A549 (cell line): ENCODE measurements around the gene ACER2. TPM values are rescaled to one million over a fixed set of nuclear protein-coding genes. Genes with fewer than 3 reads are reported as not detected.

ENCODE experiments used
- ATAC-seq, 2 experiments: fragments of 200-7000 bp in 1 of 2; fragments of >200 bp in 1 of 2; cut with Nextera tagmentation in 1 of 2; cut with Tn5 transposase in 1 of 2; 3 replicates each; pipeline versions ENCODE4 v1.8.0 to v1.9.1; 2018 to 2020; ENCODE audit warnings: mild to moderate bottlenecking in 1 of 2, moderate library complexity in 1 of 2
- CTCF ChIA-PET: fragments of 300-600 bp; sonication (Branson Sonifier 250); formaldehyde crosslinking; extraction: SDS; loops from one replicate; lab custom pipeline; 2021; ENCODE audit warnings: antibody characterized with exemption, inconsistent platforms; lab: Yijun Ruan, JAX
- POLR2A ChIA-PET: fragments of 350-600 bp; formaldehyde crosslinking; extraction: SDS; loops from one replicate; lab custom pipeline; 2021; ENCODE audit warnings: antibody characterized with exemption, inconsistent platforms; lab: Yijun Ruan, JAX
- DNase-seq, 2 experiments: peaks; one replicate each; pipeline versions ENCODE4 v3.0.0 to v3.0.0-alpha.2; 2011 to 2016; ENCODE audit warnings: low read depth in 1 of 2, low spot score in 1 of 2
- FAIRE-seq: peaks from 2 replicates; lab custom pipeline; 2011; peaks lifted over from hg19 to GRCh38; lab: Jason Lieb, UNC
- H3K27ac ChIP-seq, 2 experiments: fragments of >200 bp; sonication (Bioruptor Twin); formaldehyde crosslinking; 3 replicates each; pipeline ENCODE4 v1.5.1; 2016 to 2017
- H3K4me1 ChIP-seq: fragments of >200 bp; sonication (Bioruptor Twin); formaldehyde crosslinking; 3 replicates; pipeline ENCODE4 v1.6.1; 2016
- H3K4me2 ChIP-seq: fragments of >200 bp; sonication (Bioruptor Twin); formaldehyde crosslinking; 3 replicates; pipeline ENCODE4 v1.6.1; 2016
- H3K4me3 ChIP-seq: fragments of >200 bp; sonication (Bioruptor Twin); formaldehyde crosslinking; 3 replicates; pipeline ENCODE4 v1.5.1; 2016
- H3K9me3 ChIP-seq: fragments of >200 bp; sonication (Bioruptor Twin); formaldehyde crosslinking; 3 replicates; pipeline ENCODE4 v1.6.1; 2016
- BHLHE40 ChIP-seq: IDR thresholded peaks from 2 replicates; pipeline ENCODE4 v1.6.1; 2012; ENCODE audit warnings: low read depth, low read length, inconsistent platforms
- CBX8 ChIP-seq: fragments of 200-600 bp; sonication (generic); IDR thresholded peaks from 2 replicates; pipeline ENCODE4 v1.6.1; 2016
- CEBPB ChIP-seq, 2 experiments: fragments of >200 bp in 1 of 2; sonication (Bioruptor Twin) in 1 of 2; formaldehyde crosslinking in 1 of 2; IDR thresholded peaks; 2 replicates each; pipeline ENCODE4 v1.6.1; 2012 to 2016
- E2F6 ChIP-seq: IDR thresholded peaks from 2 replicates; pipeline ENCODE4 v1.6.1; 2012; ENCODE audit warnings: low read depth, borderline replicate concordance
- EHF ChIP-seq: fragments of 250-450 bp; sonication (Bioruptor Pico); IDR thresholded peaks from 2 replicates; pipeline ENCODE4 v1.5.0; 2020; ENCODE audit warnings: mild to moderate bottlenecking
- EHMT2 ChIP-seq: fragments of 200-600 bp; sonication (generic); IDR thresholded peaks from 2 replicates; pipeline ENCODE4 v1.6.1; 2016; ENCODE audit warnings: antibody characterized with exemption, low read depth, mild to moderate bottlenecking, moderate library complexity
- EP300 ChIP-seq, 2 experiments: fragments of >200 bp; sonication (Bioruptor Twin); formaldehyde crosslinking; IDR thresholded peaks; 2 replicates in 1 of 2; 3 replicates in 1 of 2; pipeline ENCODE4 v1.6.1; 2016 to 2017
- FOSB ChIP-seq: fragments of 250-450 bp; sonication (Bioruptor Pico); IDR thresholded peaks from 2 replicates; pipeline ENCODE4 v1.5.0; 2020; ENCODE audit warnings: mild to moderate bottlenecking, moderate library complexity
- FOSL2 ChIP-seq, 2 experiments: fragments of 450-650 bp in 1 of 2; fragments of >200 bp in 1 of 2; sonication (Bioruptor Twin) in 1 of 2; formaldehyde crosslinking; IDR thresholded peaks; 2 replicates each; pipeline versions ENCODE4 v1.5.0 to v1.6.1; 2016 to 2020; ENCODE audit warnings: mild to moderate bottlenecking in 1 of 2, moderate library complexity in 1 of 2
- HEYL ChIP-seq: fragments of 250-450 bp; sonication (Bioruptor Pico); IDR thresholded peaks from 2 replicates; pipeline ENCODE4 v1.8.0; 2021; ENCODE audit warnings: mild to moderate bottlenecking, moderate library complexity
- HOXA7 ChIP-seq: fragments of 250-450 bp; sonication (Bioruptor Pico); IDR thresholded peaks from 2 replicates; pipeline ENCODE4 v1.5.0; 2020; ENCODE audit warnings: mild to moderate bottlenecking, moderate library complexity
- HOXB13 ChIP-seq: fragments of 250-450 bp; sonication (Bioruptor Pico); IDR thresholded peaks from 2 replicates; pipeline ENCODE4 v1.5.0; 2020; ENCODE audit warnings: low read depth, mild to moderate bottlenecking, moderate library complexity
- KDM1A ChIP-seq: fragments of 200-600 bp; sonication (generic); IDR thresholded peaks from 2 replicates; pipeline ENCODE4 v1.6.1; 2016; ENCODE audit warnings: low read depth, mild to moderate bottlenecking
- KDM5A ChIP-seq: fragments of 200-600 bp; sonication (generic); IDR thresholded peaks from 2 replicates; pipeline ENCODE4 v1.6.1; 2016; ENCODE audit warnings: antibody characterized with exemption, mild to moderate bottlenecking
- MAFK ChIP-seq: fragments of 450-650 bp; IDR thresholded peaks from 2 replicates; pipeline ENCODE4 v1.6.1; 2014; ENCODE audit not compliant: partially characterized antibody
- NFE2L2 ChIP-seq: fragments of 150-350 bp; conservative IDR thresholded peaks from 2 replicates; pipeline ENCODE4 v1.6.1; 2014; ENCODE audit warnings: low read length
- NR3C1 ChIP-seq: fragments of >200 bp; sonication (Bioruptor Twin); formaldehyde crosslinking; IDR thresholded peaks from 3 replicates; pipeline ENCODE4 v1.6.1; 2017
- PBX3 ChIP-seq: IDR thresholded peaks from 2 replicates; pipeline ENCODE4 v1.6.1; 2012
- POLR2A ChIP-seq: IDR thresholded peaks from 2 replicates; pipeline ENCODE4 v1.6.1; 2012; ENCODE audit warnings: mild to moderate bottlenecking, low read length
- RCOR1 ChIP-seq: fragments of 150-350 bp; IDR thresholded peaks from 2 replicates; pipeline ENCODE4 v1.6.1; 2014; ENCODE audit warnings: antibody characterized with exemption, low read length, low read depth
- RFX5 ChIP-seq: fragments of 450-650 bp; IDR thresholded peaks from 2 replicates; pipeline ENCODE4 v1.7.1; 2014; ENCODE audit warnings: antibody characterized with exemption, mild to moderate bottlenecking, moderate library complexity
- SMC3 ChIP-seq: fragments of >200 bp; sonication (Bioruptor Twin); formaldehyde crosslinking; IDR thresholded peaks from 3 replicates; pipeline ENCODE4 v1.6.1; 2018; ENCODE audit warnings: inconsistent platforms
- TP53 ChIP-seq: fragments of 250-450 bp; sonication (Bioruptor Pico); IDR thresholded peaks from 2 replicates; pipeline ENCODE4 v1.5.0; 2021; ENCODE audit warnings: mild to moderate bottlenecking, moderate library complexity
- ZC3H11A ChIP-seq: fragments of 450-650 bp; IDR thresholded peaks from 2 replicates; pipeline ENCODE4 v1.6.1; 2014; ENCODE audit warnings: antibody characterized with exemption, mild to moderate bottlenecking
- ZSCAN20 ChIP-seq: fragments of 250-450 bp; sonication (Bioruptor Pico); IDR thresholded peaks from 2 replicates; pipeline ENCODE4 v1.8.0; 2022; ENCODE audit warnings: mild to moderate bottlenecking, moderate library complexity
- WGBS: methylation state at CpG from one replicate; pipeline ENCODE4 v1.1.6; 2017; ENCODE audit errors: missing lambda C conversion rate; 5-methylcytosine and 5-hydroxymethylcytosine counted together
- polyA plus RNA-seq, 4 experiments: library from polyadenylated mRNA; depleted of rRNA in 3 of 4; stranded (reverse); fragments of >200 nt; fragmentation: RNase III in 1 of 4; extraction: RNeasy Plus Mini Kit Qiagen cat#74134 plus additional on column Dnase treatment in 1 of 4; gene quantifications; 2 replicates in 3 of 4; 3 replicates in 1 of 4; pipeline ENCODE4 v1.2.3, GENCODE V29; 2011 to 2017
- TF ChIP-seq, protein P1 (sequence below): fragments of >200 bp; sonication (Bioruptor Twin); formaldehyde crosslinking; IDR thresholded peaks from 2 replicates; pipeline ENCODE4 v1.6.1; 2016
- TF ChIP-seq, protein P2 (sequence below): fragments of >200 bp; sonication (Bioruptor Twin); formaldehyde crosslinking; IDR thresholded peaks from 3 replicates; pipeline ENCODE4 v1.6.1; 2016
- TF ChIP-seq, protein P3 (sequence below): fragments of 250-450 bp; sonication (Bioruptor Pico); IDR thresholded peaks from 2 replicates; pipeline ENCODE4 v1.5.0; 2020; ENCODE audit warnings: low read depth, mild to moderate bottlenecking, moderate library complexity

ACER2 gene
- polyA plus RNA-seq, 2 of the 4 experiments (the other 2 are of a cell fraction) = 1.1 to 3.7 TPM

DNA sequence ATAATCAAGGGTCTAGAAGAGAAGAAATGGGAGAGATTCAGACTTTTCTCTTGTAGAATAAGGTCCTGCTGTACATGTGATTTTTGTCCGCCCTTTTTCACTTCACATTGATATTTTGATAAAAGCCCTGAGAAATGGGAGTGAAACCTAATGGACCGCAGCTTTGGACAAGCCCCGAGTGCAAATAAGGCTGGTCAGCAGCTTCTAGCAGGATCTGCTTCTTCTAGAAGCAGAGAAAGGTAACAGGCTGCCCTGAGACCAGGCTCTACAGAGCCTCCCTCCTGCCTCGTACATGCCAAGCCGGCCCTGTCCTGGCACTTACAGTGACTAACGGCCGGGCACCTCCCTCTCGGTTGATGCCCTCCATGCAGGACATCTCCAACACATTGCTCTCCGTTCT lies 33.4 kb downstream of the ACER2 start:
- 95% methylated on average over 9 of the region's 9 CpGs for WGBS
- H3K4me1 ChIP-seq = no peaks in the 10 kb centered on the region
- H3K27ac ChIP-seq = no peak overlapping the region
- ATAC-seq (no peak), FAIRE-seq (no peak), DNase-seq (no peak)
- ChIA-PET POLR2A (no interaction called here), CTCF (interaction anchor here (2.3 to 3.1 kb wide), 2 partner anchors 15 to 22 kb away, joined by 8 to 12 read pairs; no protein-coding TSS in a partner anchor)
- no peaks in the 10 kb centered on the region for H3K9me3 ChIP-seq
- H3K4me3 ChIP-seq = no peak overlapping the region
- no peak overlapping the region for H3K4me2 ChIP-seq
- no peak for TF ChIP-seq EHF (CRISPR knock-in tag)
- TF ChIP-seq KDM5A = no peak
- TF ChIP-seq RFX5 = no peak
- no peak for TF ChIP-seq RCOR1
- TF ChIP-seq, protein P1, sequence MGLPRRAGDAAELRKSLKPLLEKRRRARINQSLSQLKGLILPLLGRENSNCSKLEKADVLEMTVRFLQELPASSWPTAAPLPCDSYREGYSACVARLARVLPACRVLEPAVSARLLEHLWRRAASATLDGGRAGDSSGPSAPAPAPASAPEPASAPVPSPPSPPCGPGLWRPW = no peak
- TF ChIP-seq FOSL2 (IDR thresholded peaks at IDR 0.05) = no peak
- no peak for TF ChIP-seq FOSL2 (CRISPR knock-in tag; IDR thresholded peaks at IDR 0.05)
- TF ChIP-seq, protein P2, sequence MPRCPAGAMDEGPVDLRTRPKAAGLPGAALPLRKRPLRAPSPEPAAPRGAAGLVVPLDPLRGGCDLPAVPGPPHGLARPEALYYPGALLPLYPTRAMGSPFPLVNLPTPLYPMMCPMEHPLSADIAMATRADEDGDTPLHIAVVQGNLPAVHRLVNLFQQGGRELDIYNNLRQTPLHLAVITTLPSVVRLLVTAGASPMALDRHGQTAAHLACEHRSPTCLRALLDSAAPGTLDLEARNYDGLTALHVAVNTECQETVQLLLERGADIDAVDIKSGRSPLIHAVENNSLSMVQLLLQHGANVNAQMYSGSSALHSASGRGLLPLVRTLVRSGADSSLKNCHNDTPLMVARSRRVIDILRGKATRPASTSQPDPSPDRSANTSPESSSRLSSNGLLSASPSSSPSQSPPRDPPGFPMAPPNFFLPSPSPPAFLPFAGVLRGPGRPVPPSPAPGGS = no peak
- no peak for TF ChIP-seq PBX3
- no peak for TF ChIP-seq MAFK
- TF ChIP-seq EHMT2 = no peak
- no peak for TF ChIP-seq HOXA7 (CRISPR knock-in tag)
- TF ChIP-seq SMC3 = no peak
- no peak for TF ChIP-seq CBX8
- no peak for TF ChIP-seq EP300 (IDR thresholded peaks at IDR 0.05)
- no peak for TF ChIP-seq CEBPB (IDR thresholded peaks at IDR 0.05)
- no peak for TF ChIP-seq HOXB13 (CRISPR knock-in tag)
- TF ChIP-seq KDM1A = no peak
- no peak for TF ChIP-seq BHLHE40
- no peak for TF ChIP-seq POLR2A

DNA sequence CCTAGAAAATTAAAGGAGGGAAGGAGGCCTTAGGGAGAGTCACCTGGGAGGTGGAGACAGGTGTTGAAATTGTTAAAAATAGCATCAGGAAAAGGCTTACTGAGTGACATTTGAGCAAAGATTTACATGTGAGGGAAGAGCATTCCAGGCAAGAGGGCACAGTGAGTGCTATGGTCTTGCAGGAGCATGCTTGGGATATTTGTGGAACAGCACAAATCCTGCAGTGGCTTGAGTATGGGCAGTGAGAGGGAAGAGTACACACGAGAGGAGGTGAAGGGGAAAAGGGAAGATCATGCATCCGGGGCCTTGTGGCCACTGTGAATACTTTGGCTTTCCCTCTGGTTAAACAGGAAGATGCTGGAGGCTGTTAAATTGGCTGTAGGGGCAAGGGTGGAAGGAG lies 36.6 kb downstream of the ACER2 start:
- WGBS = 76% methylated on average over 2 of the region's 2 CpGs

More for the DNA sequence above, 36.6 kb downstream of the ACER2 start:
- FAIRE-seq = no peak
- no peak for ATAC-seq
- no peak for DNase-seq
- Histone ChIP-seq H3K4me1 (no peaks in the 10 kb centered on the region), H3K4me3 (no peak overlapping the region), H3K9me3 (no peaks in the 10 kb centered on the region), H3K27ac (no peak overlapping the region), H3K4me2 (no peak overlapping the region)
- ChIA-PET POLR2A (no interaction called here), CTCF (interaction anchor here (1.4 kb wide), 1 partner anchor 412 kb away, joined by 3 read pairs; no protein-coding TSS in a partner anchor)
- no peak for TF ChIP-seq HEYL (CRISPR knock-in tag)
- TF ChIP-seq FOSB = no peak
- no peak for TF ChIP-seq NR3C1
- no peak for TF ChIP-seq TP53 (CRISPR knock-in tag)
- no peak for TF ChIP-seq NFE2L2
- no peak for TF ChIP-seq E2F6
- no peak for TF ChIP-seq HOXB13 (CRISPR knock-in tag)
- TF ChIP-seq, protein P3, sequence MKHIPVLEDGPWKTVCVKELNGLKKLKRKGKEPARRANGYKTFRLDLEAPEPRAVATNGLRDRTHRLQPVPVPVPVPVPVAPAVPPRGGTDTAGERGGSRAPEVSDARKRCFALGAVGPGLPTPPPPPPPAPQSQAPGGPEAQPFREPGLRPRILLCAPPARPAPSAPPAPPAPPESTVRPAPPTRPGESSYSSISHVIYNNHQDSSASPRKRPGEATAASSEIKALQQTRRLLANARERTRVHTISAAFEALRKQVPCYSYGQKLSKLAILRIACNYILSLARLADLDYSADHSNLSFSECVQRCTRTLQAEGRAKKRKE = no peak
- no peak for TF ChIP-seq ZSCAN20 (CRISPR knock-in tag)
- TF ChIP-seq ZC3H11A = no peak
